Effector CD4-positive, alpha-beta T cell (primary cell): Measurements from ENCODE around the gene RNF175.

Source experiments
- DNase-seq: peaks from one replicate; pipeline ENCODE4 v3.0.0-alpha.2; 2020

RNF175 gene

DNA sequence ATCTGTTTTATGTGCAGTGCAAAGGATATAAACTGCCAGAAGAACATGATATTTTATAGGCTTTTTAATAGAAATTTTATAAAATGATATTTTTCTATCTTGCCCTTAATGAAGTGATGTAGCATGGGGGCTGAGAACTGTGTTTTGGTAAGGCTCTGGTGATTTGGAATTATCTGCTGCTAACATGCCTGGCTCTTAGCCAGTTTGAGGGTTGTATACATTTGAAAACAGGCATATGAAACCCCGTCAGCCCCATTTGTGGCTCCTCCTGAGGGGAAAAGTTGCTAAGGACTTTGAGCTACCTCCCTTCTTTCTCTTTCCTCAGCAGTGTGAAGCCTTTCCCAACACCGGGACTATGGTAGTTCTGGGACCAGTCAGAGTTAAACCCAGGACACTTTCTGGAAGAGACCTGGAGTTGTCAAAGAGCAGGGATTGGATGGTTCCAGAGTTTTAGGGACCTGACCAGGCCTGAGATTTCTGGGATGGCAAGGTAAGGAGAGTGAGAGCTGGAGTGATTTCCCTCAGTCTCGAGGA lies 24.4 kb upstream of the RNF175 start:
- DNase-seq = no peak

GRCh38 chr4:153782581-153782980 lies 22.8 kb upstream of the RNF175 start:
- DNase-seq = no peak

- DNase-seq = no peak
Measured at GRCh38 chr4:153781717-153782416, 22.0 kb upstream of the RNF175 start.

- no peak for DNase-seq
Measured at GRCh38 chr4:153781280-153781679, 21.5 kb upstream of the RNF175 start.

GRCh38 chr4:153780876-153781275 lies 21.1 kb upstream of the RNF175 start:
- no peak for DNase-seq

DNA sequence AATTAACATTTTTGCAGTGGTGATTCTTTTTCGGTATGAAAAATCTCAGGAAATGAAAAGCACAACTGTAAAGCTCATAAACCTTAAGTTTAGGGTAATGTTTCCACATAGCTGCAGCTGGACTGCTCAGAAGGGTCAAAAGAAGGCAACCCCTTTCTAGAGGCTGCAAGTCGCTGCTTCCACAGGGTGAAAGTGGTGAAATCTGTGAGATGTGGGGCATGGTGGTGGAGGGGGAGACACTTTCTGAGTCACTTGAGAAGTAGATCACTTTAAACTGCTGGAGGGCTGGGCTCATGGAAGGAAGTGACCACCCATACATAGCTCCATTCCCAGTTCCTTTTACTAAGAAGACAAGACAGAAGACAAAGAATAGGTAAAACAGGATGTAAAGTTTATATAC lies 20.4 kb upstream of the RNF175 start:
- DNase-seq = no peak

GRCh38 chr4:153778383-153778782 lies 18.6 kb upstream of the RNF175 start:
- DNase-seq = no peak

DNA sequence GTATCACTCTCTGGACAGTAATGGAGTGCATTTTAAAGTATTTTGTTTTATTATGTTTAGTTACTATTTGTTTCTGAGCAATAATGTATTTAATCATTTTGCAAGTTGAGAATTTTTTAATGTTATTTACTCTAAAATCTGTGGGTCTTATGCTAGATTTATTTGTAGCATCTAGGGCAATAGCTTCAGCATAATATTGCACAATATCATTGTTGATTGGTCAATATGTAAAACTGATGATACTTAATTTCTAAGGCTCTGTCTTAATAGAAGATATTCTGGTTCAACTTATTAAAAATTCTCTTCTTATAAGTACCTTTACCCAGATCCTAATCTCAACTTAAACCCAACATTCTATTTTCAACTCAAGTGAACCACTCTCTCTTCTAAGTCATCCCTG lies 17.6 kb upstream of the RNF175 start:
- DNase-seq = no peak

GRCh38 chr4:153776601-153777000 lies 16.8 kb upstream of the RNF175 start:
- no peak for DNase-seq

DNA sequence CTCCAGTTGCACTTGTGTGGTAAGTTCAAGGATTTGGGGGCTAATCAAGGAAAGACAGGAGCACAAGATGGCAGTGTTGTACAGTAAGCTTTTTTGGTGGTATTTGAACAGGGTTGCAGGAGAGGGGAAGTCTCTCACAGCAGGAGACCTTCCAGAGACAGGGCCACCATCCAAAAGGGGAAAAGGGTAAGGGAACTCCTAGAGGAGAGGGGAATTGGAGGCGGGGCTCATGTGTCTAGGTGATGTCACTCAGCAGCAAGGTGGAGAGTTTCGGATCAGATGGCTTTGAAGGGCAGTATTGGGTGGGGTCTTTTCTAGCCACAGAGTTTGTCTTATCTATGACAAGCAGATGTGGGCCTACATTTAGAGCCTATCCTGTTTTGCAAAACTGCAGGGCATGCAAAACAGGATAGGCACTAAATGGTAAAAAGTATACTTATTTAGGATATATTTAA lies 13.4 kb upstream of the RNF175 start:
- DNase-seq = no peak

- DNase-seq = no peak
Measured at GRCh38 chr4:153771046-153771445, 11.2 kb upstream of the RNF175 start.

DNA sequence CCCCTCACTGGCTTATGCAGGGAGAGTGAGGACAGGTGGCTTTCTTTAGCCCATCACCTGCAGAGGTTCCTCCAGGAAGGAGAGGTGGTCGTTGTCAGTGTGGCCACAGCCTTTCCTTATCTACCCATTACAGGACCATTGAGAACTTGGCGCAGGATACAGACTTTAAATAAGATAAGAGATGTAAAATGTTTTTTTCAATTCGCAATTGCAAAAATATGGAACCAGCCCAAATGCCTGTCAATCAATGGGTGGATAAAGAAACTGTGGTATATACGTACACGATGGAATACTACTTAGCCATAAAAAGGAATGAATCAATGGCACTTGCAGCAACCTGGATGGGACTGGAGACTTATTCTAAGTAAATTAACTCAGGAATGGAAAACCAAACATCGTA lies 6.9 kb upstream of the RNF175 start:
- DNase-seq = no peak

- no peak for DNase-seq
Measured at GRCh38 chr4:153765894-153766293, 6.1 kb upstream of the RNF175 start.

GRCh38 chr4:153764601-153765368 lies 5.0 kb upstream of the RNF175 start:
- DNase-seq = no peak

GRCh38 chr4:153763404-153763803 lies 3.6 kb upstream of the RNF175 start:
- no peak for DNase-seq

GRCh38 chr4:153758688-153759406 lies 977 bp downstream of the RNF175 start:
- no peak for DNase-seq

GRCh38 chr4:153758136-153758535 lies 1.7 kb downstream of the RNF175 start:
- no peak for DNase-seq

- DNase-seq = no peak
Measured at GRCh38 chr4:153757407-153757806, 2.4 kb downstream of the RNF175 start.

DNA sequence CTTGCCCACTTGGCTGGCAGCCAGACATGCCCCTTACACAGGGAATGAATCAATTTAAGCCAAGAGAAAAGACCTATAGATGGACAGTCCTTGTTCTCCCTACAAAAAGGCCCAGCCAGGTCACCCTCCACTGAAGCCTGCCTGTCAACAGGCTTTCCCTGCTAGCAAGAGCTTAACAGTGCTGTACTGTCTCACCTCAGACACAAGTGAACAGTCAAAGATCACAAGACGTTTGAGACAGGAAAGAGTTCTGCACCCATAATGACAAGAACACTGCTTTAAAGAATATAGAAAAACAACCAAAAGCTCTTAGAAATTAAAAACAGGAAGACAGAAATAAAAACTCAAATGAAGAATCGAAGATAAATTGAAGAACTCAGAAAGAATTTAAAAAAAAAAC lies 4.6 kb downstream of the RNF175 start:
- DNase-seq = no peak

- peak; percentile 51 for DNase-seq
Measured at GRCh38 chr4:153750197-153750817, 9.5 kb downstream of the RNF175 start.

DNA sequence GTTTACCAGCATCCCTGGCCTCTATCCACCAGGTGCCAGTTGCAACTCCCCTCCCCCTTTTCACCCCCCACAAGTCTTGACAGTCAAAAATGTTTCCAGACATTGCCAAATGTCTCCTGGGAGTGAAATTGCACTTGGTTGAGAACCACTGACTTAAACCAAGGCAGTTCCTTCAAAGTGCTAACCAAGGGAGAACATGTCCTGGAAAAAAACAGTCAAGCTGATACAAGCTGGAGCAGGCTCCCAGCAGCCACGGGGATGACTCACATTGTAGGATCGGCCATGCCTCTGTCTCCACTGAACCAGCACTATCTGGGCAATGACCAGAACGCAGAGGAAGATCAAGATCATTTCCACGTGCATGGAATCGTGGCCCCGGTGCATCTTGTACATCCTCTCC lies 11.4 kb downstream of the RNF175 start:
- DNase-seq = no peak

- no peak for DNase-seq
Measured at GRCh38 chr4:153747406-153747955, 12.3 kb downstream of the RNF175 start.

DNA sequence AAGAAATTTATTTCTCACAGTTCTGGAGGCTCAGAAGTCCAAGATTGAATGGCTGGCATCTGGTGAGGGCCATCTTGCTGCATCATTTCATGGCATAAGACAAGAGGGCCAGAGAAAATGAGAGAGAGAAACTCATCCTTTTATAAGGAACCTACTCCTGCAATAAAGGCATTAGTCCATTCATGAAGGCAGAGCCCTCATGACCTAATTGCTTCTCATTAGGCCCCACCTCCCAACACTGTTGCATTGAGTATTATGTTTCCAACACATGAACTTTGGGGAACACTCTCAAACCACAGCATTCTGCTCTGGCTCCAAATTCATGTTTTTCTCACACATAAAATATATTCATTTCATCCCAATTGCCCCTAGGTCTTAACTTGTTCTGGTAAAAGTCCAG lies 14.2 kb downstream of the RNF175 start:
- no peak for DNase-seq
